ENCODE results near the gene DCLK1.

Gene DCLK1

GRCh38 chr13:35909091-35909490 lies 222.1 kb downstream of the DCLK1 start:
- no peak for TF ChIP-seq CTCF (IDR thresholded peaks at IDR 0.05; ENCODE audit: insufficient read depth, missing control alignments)
- no peak for FAIRE-seq
- no peak for DNase-seq (ENCODE audit: insufficient read length, low spot score)

- DNase-seq (ENCODE audit: insufficient read length, low spot score): no peak
- TF ChIP-seq CTCF (IDR thresholded peaks at IDR 0.05; ENCODE audit: insufficient read depth, missing control alignments): no peak
- FAIRE-seq: no peak
Observed at GRCh38 chr13:35908226-35908625, 223.0 kb downstream of the DCLK1 start.

- FAIRE-seq: no peak
Observed at GRCh38 chr13:35906636-35907035, 224.5 kb downstream of the DCLK1 start.

GRCh38 chr13:35903075-35903474 lies 228.1 kb downstream of the DCLK1 start:
- DNase-seq (ENCODE audit: insufficient read length, low spot score) (no peak), FAIRE-seq (no peak)
- TF ChIP-seq CTCF (IDR thresholded peaks at IDR 0.05; ENCODE audit: insufficient read depth, missing control alignments): no peak

More at GRCh38 chr13:35906636-35907035, 224.5 kb downstream of the DCLK1 start:
- no peak for DNase-seq (ENCODE audit: insufficient read length, low spot score)
- TF ChIP-seq CTCF (IDR thresholded peaks at IDR 0.05; ENCODE audit: insufficient read depth, missing control alignments): no peak

GRCh38 chr13:35898041-35898440 lies 233.1 kb downstream of the DCLK1 start:
- no peak for DNase-seq (ENCODE audit: insufficient read length, low spot score)
- no peak for FAIRE-seq
- TF ChIP-seq CTCF (IDR thresholded peaks at IDR 0.05; ENCODE audit: insufficient read depth, missing control alignments): no peak

- no peak for FAIRE-seq
- no peak for DNase-seq (ENCODE audit: insufficient read length, low spot score)
- TF ChIP-seq CTCF (IDR thresholded peaks at IDR 0.05; ENCODE audit: insufficient read depth, missing control alignments): no peak
Observed at GRCh38 chr13:35894636-35895035, 236.5 kb downstream of the DCLK1 start.

GRCh38 chr13:35892837-35893814 lies 238.1 kb downstream of the DCLK1 start:
- DNase-seq (ENCODE audit: insufficient read length, low spot score) (no peak), FAIRE-seq (no peak)

More at GRCh38 chr13:35892837-35893814, 238.1 kb downstream of the DCLK1 start:
- no peak for TF ChIP-seq CTCF (IDR thresholded peaks at IDR 0.05; ENCODE audit: insufficient read depth, missing control alignments)

Measured in D721Med (cell line).